ENCODE results near the gene RGPD3. TPM values are rescaled to one million over a fixed set of nuclear protein-coding genes. Genes with fewer than 3 reads are reported as not detected.

Gene RGPD3
- total RNA-seq, 2 experiments from 2014 or later, result 0.28 to 0.43 TPM

Other genes starting within 250 kb of the RGPD3 start
- gene CD8B2, start 19.0 kb upstream of the RGPD3 start, total RNA-seq, result 1 to 10 TPM; 4.4 to 5.0 TPM